ENCODE results near the gene ST3GAL3.

DNA sequence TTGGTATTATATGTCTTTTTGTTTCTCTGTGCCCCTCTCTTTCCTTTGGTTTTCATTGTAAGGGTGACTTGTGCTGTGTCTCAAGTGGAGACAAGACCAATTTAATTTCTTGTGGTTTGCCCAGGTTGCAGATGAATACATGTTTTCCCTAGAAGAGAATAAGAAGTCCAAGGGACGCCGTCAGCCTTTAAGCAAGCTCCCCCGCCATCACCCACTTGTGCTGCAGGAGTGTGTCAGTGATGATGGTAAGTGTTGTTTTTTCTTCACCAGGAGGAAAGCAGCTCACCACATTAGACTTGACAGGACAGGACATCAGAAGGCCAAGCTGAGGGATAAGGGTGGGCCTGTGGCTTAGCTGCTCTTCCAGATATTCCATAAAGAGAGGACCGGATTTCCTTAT lies 23.8 kb upstream of the ST3GAL3 start:
- TF ChIP-seq, protein P1, sequence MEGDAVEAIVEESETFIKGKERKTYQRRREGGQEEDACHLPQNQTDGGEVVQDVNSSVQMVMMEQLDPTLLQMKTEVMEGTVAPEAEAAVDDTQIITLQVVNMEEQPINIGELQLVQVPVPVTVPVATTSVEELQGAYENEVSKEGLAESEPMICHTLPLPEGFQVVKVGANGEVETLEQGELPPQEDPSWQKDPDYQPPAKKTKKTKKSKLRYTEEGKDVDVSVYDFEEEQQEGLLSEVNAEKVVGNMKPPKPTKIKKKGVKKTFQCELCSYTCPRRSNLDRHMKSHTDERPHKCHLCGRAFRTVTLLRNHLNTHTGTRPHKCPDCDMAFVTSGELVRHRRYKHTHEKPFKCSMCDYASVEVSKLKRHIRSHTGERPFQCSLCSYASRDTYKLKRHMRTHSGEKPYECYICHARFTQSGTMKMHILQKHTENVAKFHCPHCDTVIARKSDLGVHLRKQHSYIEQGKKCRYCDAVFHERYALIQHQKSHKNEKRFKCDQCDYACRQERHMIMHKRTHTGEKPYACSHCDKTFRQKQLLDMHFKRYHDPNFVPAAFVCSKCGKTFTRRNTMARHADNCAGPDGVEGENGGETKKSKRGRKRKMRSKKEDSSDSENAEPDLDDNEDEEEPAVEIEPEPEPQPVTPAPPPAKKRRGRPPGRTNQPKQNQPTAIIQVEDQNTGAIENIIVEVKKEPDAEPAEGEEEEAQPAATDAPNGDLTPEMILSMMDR (IDR thresholded peaks at IDR 0.05): no peak
- no peak for TF ChIP-seq POLR2A (IDR thresholded peaks at IDR 0.05)
- no peak for TF ChIP-seq POLR2AphosphoS5 (IDR thresholded peaks at IDR 0.05)
